T-helper 2 cell treated with Interferon-gamma antibody and Interleukin-4, amounts not matched to agents 5 μg/mL and 100 μg/mL, for 36 hours (primary cell): Measurements from ENCODE around the gene SLX4IP.

Source experiments
- DNase-seq: peaks from one replicate; pipeline ENCODE4 v3.0.0; 2021; ENCODE audit warnings: low spot score
- H3K27ac Mint-ChIP-seq: one replicate; pipeline ENCODE4 v1.8.0; 2021; ENCODE audit warnings: mild to moderate bottlenecking, mixed read lengths
- H3K27me3 Mint-ChIP-seq: one replicate; pipeline ENCODE4 v1.8.0; 2021; ENCODE audit warnings: low read depth, mixed read lengths
- H3K36me3 Mint-ChIP-seq: one replicate; pipeline ENCODE4 v1.8.0; 2021; ENCODE audit warnings: low read depth, mixed read lengths
- H3K4me1 Mint-ChIP-seq: one replicate; pipeline ENCODE4 v1.8.0; 2021; ENCODE audit warnings: low read depth, mixed read lengths
- H3K4me3 Mint-ChIP-seq: one replicate; pipeline ENCODE4 v1.8.0; 2022; ENCODE audit warnings: mild to moderate bottlenecking, moderate library complexity, mixed read lengths
- H3K9me3 Mint-ChIP-seq: one replicate; pipeline ENCODE4 v1.8.0; 2021; ENCODE audit warnings: mixed read lengths

Gene SLX4IP

GRCh38 chr20:10661261-10661660 is 226.2 kb downstream of the SLX4IP start:
- H3K9me3 Mint-ChIP-seq, result no peaks in the 10 kb centered on the region
- no peak for DNase-seq
- no peak overlapping the region for H3K27ac Mint-ChIP-seq
- no peaks in the 10 kb centered on the region for H3K36me3 Mint-ChIP-seq
- no peak overlapping the region for H3K4me3 Mint-ChIP-seq
- H3K4me1 Mint-ChIP-seq, result no peaks in the 10 kb centered on the region
- H3K27me3 Mint-ChIP-seq, result peaks cover 23% of the 10 kb centered on the region

GRCh38 chr20:10662151-10662550 is 227.0 kb downstream of the SLX4IP start:
- peaks cover 23% of the 10 kb centered on the region for H3K27me3 Mint-ChIP-seq
- no peak for DNase-seq

GRCh38 chr20:10662661-10663458 is 227.8 kb downstream of the SLX4IP start:
- H3K36me3 Mint-ChIP-seq, result no peaks in the 10 kb centered on the region
- peaks cover 20% of the 10 kb centered on the region for H3K27me3 Mint-ChIP-seq
- no peaks in the 10 kb centered on the region for H3K9me3 Mint-ChIP-seq
- H3K27ac Mint-ChIP-seq, result no peak overlapping the region
- H3K4me1 Mint-ChIP-seq, result no peaks in the 10 kb centered on the region
- no peak for DNase-seq
- no peak overlapping the region for H3K4me3 Mint-ChIP-seq

More at GRCh38 chr20:10662151-10662550, 227.0 kb downstream of the SLX4IP start:
- Mint-ChIP-seq H3K9me3 (no peaks in the 10 kb centered on the region), H3K4me3 (no peak overlapping the region), H3K27ac (no peak overlapping the region), H3K4me1 (no peaks in the 10 kb centered on the region), H3K36me3 (no peaks in the 10 kb centered on the region)

- Mint-ChIP-seq H3K4me1 (no peaks in the 10 kb centered on the region), H3K27me3 (peaks cover 21% of the 10 kb centered on the region), H3K4me3 (no peak overlapping the region), H3K36me3 (no peaks in the 10 kb centered on the region), H3K27ac (no peak overlapping the region), H3K9me3 (no peaks in the 10 kb centered on the region)
- DNase-seq, result no peak
Measured at GRCh38 chr20:10663756-10664155, 228.7 kb downstream of the SLX4IP start.

GRCh38 chr20:10665027-10665561 is 230.0 kb downstream of the SLX4IP start:
- Mint-ChIP-seq H3K27ac (no peak overlapping the region), H3K4me3 (no peak overlapping the region), H3K36me3 (no peaks in the 10 kb centered on the region), H3K27me3 (peaks cover 28% of the 10 kb centered on the region), H3K4me1 (no peaks in the 10 kb centered on the region), H3K9me3 (no peaks in the 10 kb centered on the region)
- DNase-seq, result no peak

GRCh38 chr20:10665791-10666190 is 230.7 kb downstream of the SLX4IP start:
- DNase-seq, result no peak
- Mint-ChIP-seq H3K4me3 (no peak overlapping the region), H3K27ac (no peak overlapping the region), H3K36me3 (no peaks in the 10 kb centered on the region), H3K4me1 (no peaks in the 10 kb centered on the region), H3K27me3 (peaks cover 33% of the 10 kb centered on the region), H3K9me3 (no peaks in the 10 kb centered on the region)

- Mint-ChIP-seq H3K27me3 (peaks cover 40% of the 10 kb centered on the region), H3K27ac (no peak overlapping the region), H3K36me3 (no peaks in the 10 kb centered on the region), H3K4me3 (no peak overlapping the region), H3K9me3 (no peaks in the 10 kb centered on the region), H3K4me1 (peaks cover 2% of the 10 kb centered on the region)
- DNase-seq, result no peak
Measured at GRCh38 chr20:10666221-10667076, 231.3 kb downstream of the SLX4IP start.

- peaks cover 43% of the 10 kb centered on the region for H3K27me3 Mint-ChIP-seq
Measured at GRCh38 chr20:10667077-10667401, 231.9 kb downstream of the SLX4IP start.

GRCh38 chr20:10667560-10668167 is 232.6 kb downstream of the SLX4IP start:
- Mint-ChIP-seq H3K36me3 (no peaks in the 10 kb centered on the region), H3K27me3 (peaks cover 48% of the 10 kb centered on the region), H3K4me1 (peaks cover 8% of the 10 kb centered on the region), H3K27ac (no peak overlapping the region), H3K9me3 (no peaks in the 10 kb centered on the region), H3K4me3 (no peak overlapping the region)
- no peak for DNase-seq

More at GRCh38 chr20:10667077-10667401, 231.9 kb downstream of the SLX4IP start:
- Mint-ChIP-seq H3K4me1 (peaks cover 5% of the 10 kb centered on the region), H3K27ac (no peak overlapping the region), H3K4me3 (no peak overlapping the region), H3K9me3 (no peaks in the 10 kb centered on the region), H3K36me3 (no peaks in the 10 kb centered on the region)
- DNase-seq, result no peak

GRCh38 chr20:10668677-10669368 is 233.7 kb downstream of the SLX4IP start:
- Mint-ChIP-seq H3K9me3 (no peaks in the 10 kb centered on the region), H3K27me3 (peaks cover 46% of the 10 kb centered on the region), H3K27ac (no peak overlapping the region), H3K4me1 (peaks cover 14% of the 10 kb centered on the region), H3K4me3 (no peak overlapping the region), H3K36me3 (no peaks in the 10 kb centered on the region)
- DNase-seq, result no peak

- H3K27ac Mint-ChIP-seq, result no peak overlapping the region
- H3K36me3 Mint-ChIP-seq, result no peaks in the 10 kb centered on the region
- DNase-seq, result no peak
- no peak overlapping the region for H3K4me3 Mint-ChIP-seq
- H3K4me1 Mint-ChIP-seq, result peaks cover 18% of the 10 kb centered on the region
- H3K9me3 Mint-ChIP-seq, result no peaks in the 10 kb centered on the region
- H3K27me3 Mint-ChIP-seq, result peaks cover 48% of the 10 kb centered on the region
Measured at GRCh38 chr20:10669843-10670446, 234.8 kb downstream of the SLX4IP start.

GRCh38 chr20:10670501-10671220 is 235.6 kb downstream of the SLX4IP start:
- H3K27me3 Mint-ChIP-seq, result peaks cover 55% of the 10 kb centered on the region
- H3K4me1 Mint-ChIP-seq, result peaks cover 22% of the 10 kb centered on the region
- no peak overlapping the region for H3K4me3 Mint-ChIP-seq
- H3K9me3 Mint-ChIP-seq, result no peaks in the 10 kb centered on the region
- H3K36me3 Mint-ChIP-seq, result no peaks in the 10 kb centered on the region
- no peak overlapping the region for H3K27ac Mint-ChIP-seq
- no peak for DNase-seq
